Uterus (tissue), 2 donors: ENCODE data around the gene VSIG4.

Experiments used
- CTCF ChIP-seq, 4 experiments: fragments of 200-600 bp in 2 of 4; fragments of 450-650 bp in 2 of 4; sonication (generic) in 2 of 4; IDR thresholded peaks; one replicate each; pipeline ENCODE4 v1.5.1; 2016 to 2019; ENCODE audit warnings: antibody characterized with exemption in 4 of 4, mild to moderate bottlenecking in 2 of 4, moderate library complexity in 1 of 4
- POLR2A ChIP-seq, 2 donors: fragments of 450-650 bp; IDR thresholded peaks; one replicate each; pipeline ENCODE4 v1.6.1; 2016; ENCODE audit warnings: antibody characterized with exemption in 2 of 2, mild to moderate bottlenecking in 1 of 2, moderate library complexity in 1 of 2

- TF ChIP-seq POLR2A (IDR thresholded peaks at IDR 0.05) (no peak), CTCF (IDR thresholded peaks at IDR 0.05) (no peak)
These were observed at the start of gene VSIG4 for GRCh38 chrX:66039944-66040343.
